Hepatocyte (in vitro differentiated cells): ENCODE data around the gene VSIG10L. TPM values are rescaled to one million over a fixed set of nuclear protein-coding genes. Genes with fewer than 3 reads are reported as not detected.
A peak's percentile ranks its signal among the peaks of the same experiment; 100 is the strongest.

Source experiments
- DNase-seq: peaks from one replicate; pipeline ENCODE4 v3.0.0-alpha.2; 2016; ENCODE audit warnings: low spot score
- H2AFZ ChIP-seq: fragments of 200-600 bp; sonication (generic); 2 replicates; pipeline ENCODE4 v1.6.0; 2016; ENCODE audit warnings: antibody characterized with exemption, mild to moderate bottlenecking
- H3K27ac ChIP-seq: fragments of 200-600 bp; sonication (generic); 2 replicates; pipeline ENCODE4 v1.5.1; 2016; ENCODE audit warnings: mild to moderate bottlenecking
- H3K27me3 ChIP-seq: fragments of 200-600 bp; sonication (generic); 2 replicates; pipeline ENCODE4 v1.6.1; 2016
- H3K36me3 ChIP-seq: fragments of 200-600 bp; sonication (generic); replicated peaks from 2 replicates; pipeline ENCODE4 v1.5.1; 2016; ENCODE audit warnings: low read depth; ENCODE audit not compliant: insufficient read depth
- H3K4me1 ChIP-seq: fragments of 200-600 bp; sonication (generic); 2 replicates; pipeline ENCODE4 v1.5.1; 2016; ENCODE audit warnings: mild to moderate bottlenecking, moderate library complexity; ENCODE audit not compliant: insufficient read depth
- H3K4me2 ChIP-seq: fragments of 200-600 bp; sonication (generic); 2 replicates; pipeline ENCODE4 v1.6.0; 2016
- H3K4me3 ChIP-seq: fragments of 200-600 bp; sonication (generic); 2 replicates; pipeline ENCODE4 v1.5.1; 2016; ENCODE audit warnings: mild to moderate bottlenecking
- H3K79me2 ChIP-seq: fragments of 200-600 bp; sonication (generic); 2 replicates; pipeline ENCODE4 v1.6.0; 2017; ENCODE audit warnings: mild to moderate bottlenecking
- H3K9me2 ChIP-seq: fragments of 200-600 bp; sonication (generic); replicated peaks from 2 replicates; pipeline ENCODE4 v1.6.0; 2017; ENCODE audit warnings: mild to moderate bottlenecking; ENCODE audit not compliant: insufficient read depth
- H3K9me3 ChIP-seq: fragments of 200-600 bp; sonication (generic); 2 replicates; pipeline ENCODE4 v1.5.1; 2016; ENCODE audit warnings: low read depth, mild to moderate bottlenecking
- H4K20me1 ChIP-seq: fragments of 200-600 bp; sonication (generic); 2 replicates; pipeline ENCODE4 v1.6.0; 2016; ENCODE audit warnings: mild to moderate bottlenecking; ENCODE audit not compliant: insufficient read depth, poor library complexity, severe bottlenecking
- EZH2 ChIP-seq: fragments of 200-600 bp; sonication (generic); IDR thresholded peaks from 2 replicates; pipeline ENCODE4 v1.6.1; 2016; ENCODE audit warnings: antibody characterized with exemption, mild to moderate bottlenecking, borderline replicate concordance
- EZH2phosphoT487 ChIP-seq: fragments of 200-600 bp; sonication (generic); IDR thresholded peaks from one replicate; pipeline ENCODE4 v1.6.1; 2018; ENCODE audit warnings: antibody characterized with exemption, mild to moderate bottlenecking, low read depth, moderate library complexity; ENCODE audit not compliant: unreplicated experiment, severe bottlenecking
- WGBS: methylation state at CpG from one replicate; pipeline ENCODE4 v1.1.6; 2016; ENCODE audit warnings: low lambda C conversion rate; ENCODE audit errors: missing lambda C conversion rate; 5-methylcytosine and 5-hydroxymethylcytosine counted together
- polyA plus RNA-seq: library from polyadenylated mRNA; unstranded; fragments of >200 nt; fragmentation: Nextera tagmentation; extraction: Ambion mirVana; gene quantifications from 2 replicates; pipeline ENCODE4 v1.2.1, GENCODE V29; 2016
- total RNA-seq: library from RNA; depleted of rRNA; stranded (reverse); fragments of >200 nt; gene quantifications from 2 replicates; pipeline ENCODE4 v1.2.3, GENCODE V29; 2014
- TF ChIP-seq, protein P1 (sequence below): fragments of 200-600 bp; sonication (generic); IDR thresholded peaks from 2 replicates; pipeline ENCODE4 v1.5.1; 2016; ENCODE audit warnings: antibody characterized with exemption, mild to moderate bottlenecking; ENCODE audit not compliant: poor library complexity

Gene VSIG10L
- total and polyA plus RNA-seq, 2 experiments from 2014 or later, result 3.4 to 7.8 TPM

DNA sequence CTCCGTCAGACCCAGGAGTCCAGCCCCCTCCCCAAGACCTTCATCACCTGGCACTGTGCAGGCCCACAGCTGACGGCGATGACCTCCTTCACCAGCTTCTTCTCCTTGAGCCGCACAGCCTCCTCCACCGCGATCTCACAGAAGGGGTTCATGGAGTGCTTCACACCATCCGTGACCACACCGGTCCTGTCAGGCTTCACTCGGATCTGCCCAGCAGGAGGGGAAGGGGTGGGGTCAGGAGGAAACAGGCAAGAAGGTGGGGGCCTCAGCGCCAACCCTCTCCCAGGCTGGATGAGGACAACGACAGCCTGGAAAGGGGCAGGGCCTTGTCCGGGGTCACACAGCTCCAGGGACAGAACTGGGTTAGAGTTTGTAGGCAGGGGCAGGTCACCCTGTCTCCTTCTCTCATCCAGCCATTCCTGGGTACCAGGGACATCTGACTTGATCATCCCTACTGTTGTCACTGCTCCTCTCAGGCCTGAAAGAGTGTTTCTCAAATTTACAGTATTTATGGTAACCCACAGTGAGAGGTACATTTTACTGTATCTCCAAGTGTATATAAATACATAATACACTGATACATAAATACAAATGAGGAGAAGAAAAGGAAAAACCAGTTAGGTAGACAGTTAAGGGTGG, 12.3 kb upstream of the VSIG10L start:
- WGBS, result 42% methylated on average over 11 of the region's 12 CpGs
- H4K20me1 ChIP-seq, result no peaks in the 10 kb centered on the region
- H3K4me1 ChIP-seq, result peaks cover 20% of the 10 kb centered on the region
- no peaks in the 10 kb centered on the region for H3K9me2 ChIP-seq
- peak; percentile 55 for DNase-seq
- H3K9me3 ChIP-seq, result no peaks in the 10 kb centered on the region
- TF ChIP-seq EZH2phosphoT487 (no peak), EZH2 (no peak)
- TF ChIP-seq, protein P1, sequence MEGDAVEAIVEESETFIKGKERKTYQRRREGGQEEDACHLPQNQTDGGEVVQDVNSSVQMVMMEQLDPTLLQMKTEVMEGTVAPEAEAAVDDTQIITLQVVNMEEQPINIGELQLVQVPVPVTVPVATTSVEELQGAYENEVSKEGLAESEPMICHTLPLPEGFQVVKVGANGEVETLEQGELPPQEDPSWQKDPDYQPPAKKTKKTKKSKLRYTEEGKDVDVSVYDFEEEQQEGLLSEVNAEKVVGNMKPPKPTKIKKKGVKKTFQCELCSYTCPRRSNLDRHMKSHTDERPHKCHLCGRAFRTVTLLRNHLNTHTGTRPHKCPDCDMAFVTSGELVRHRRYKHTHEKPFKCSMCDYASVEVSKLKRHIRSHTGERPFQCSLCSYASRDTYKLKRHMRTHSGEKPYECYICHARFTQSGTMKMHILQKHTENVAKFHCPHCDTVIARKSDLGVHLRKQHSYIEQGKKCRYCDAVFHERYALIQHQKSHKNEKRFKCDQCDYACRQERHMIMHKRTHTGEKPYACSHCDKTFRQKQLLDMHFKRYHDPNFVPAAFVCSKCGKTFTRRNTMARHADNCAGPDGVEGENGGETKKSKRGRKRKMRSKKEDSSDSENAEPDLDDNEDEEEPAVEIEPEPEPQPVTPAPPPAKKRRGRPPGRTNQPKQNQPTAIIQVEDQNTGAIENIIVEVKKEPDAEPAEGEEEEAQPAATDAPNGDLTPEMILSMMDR, result no peak
- H3K4me2 ChIP-seq, result peak overlapping the region; percentile 67
- no peaks in the 10 kb centered on the region for H3K36me3 ChIP-seq
- no peak overlapping the region for H3K4me3 ChIP-seq
- no peak overlapping the region for H2AFZ ChIP-seq
- H3K27me3 ChIP-seq, result no peaks in the 10 kb centered on the region
- peak overlapping the region; percentile 96 for H3K27ac ChIP-seq
- peaks cover 24% of the 10 kb centered on the region for H3K79me2 ChIP-seq

DNA sequence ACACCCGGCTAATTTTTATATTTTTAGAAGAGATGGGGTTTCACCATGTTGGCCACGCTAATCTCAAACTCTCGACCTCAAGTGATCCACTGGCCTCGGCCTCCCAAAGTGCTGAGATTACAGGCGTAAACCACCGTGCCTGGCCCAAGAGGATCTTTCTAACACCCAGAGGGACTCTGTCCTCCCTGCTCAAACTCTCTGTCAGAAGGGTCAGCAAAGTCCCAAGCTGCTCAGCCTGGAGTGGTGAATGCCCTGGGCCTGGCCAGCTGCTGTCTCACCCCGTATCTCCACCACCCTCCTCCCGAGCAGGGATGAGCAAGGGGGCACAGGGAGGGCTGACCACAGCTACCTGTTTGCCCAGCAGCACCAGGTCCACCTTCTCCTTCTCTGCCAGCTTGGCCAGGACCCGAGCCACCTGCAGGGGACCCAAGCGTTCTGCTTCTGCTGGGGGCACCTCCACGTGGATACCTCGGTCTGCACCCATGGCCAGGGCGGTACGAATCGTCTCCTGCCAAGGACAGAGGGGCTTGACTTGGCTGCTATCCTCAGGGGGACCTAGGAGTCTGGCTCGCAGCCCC, 10.9 kb upstream of the VSIG10L start:
- no peak overlapping the region for H2AFZ ChIP-seq
- no peaks in the 10 kb centered on the region for H3K36me3 ChIP-seq
- DNase-seq, result no peak
- H3K9me3 ChIP-seq, result no peaks in the 10 kb centered on the region
- WGBS, result 91% methylated on average over 15 of the region's 16 CpGs
- peaks cover 13% of the 10 kb centered on the region for H3K79me2 ChIP-seq
- H4K20me1 ChIP-seq, result no peaks in the 10 kb centered on the region
- H3K4me3 ChIP-seq, result no peak overlapping the region
- no peaks in the 10 kb centered on the region for H3K27me3 ChIP-seq
- no peak overlapping the region for H3K4me2 ChIP-seq
- H3K4me1 ChIP-seq, result peaks cover 16% of the 10 kb centered on the region
- no peaks in the 10 kb centered on the region for H3K9me2 ChIP-seq
- TF ChIP-seq EZH2 (no peak), EZH2phosphoT487 (no peak)
- TF ChIP-seq, protein P1, result no peak
- H3K27ac ChIP-seq, result no peak overlapping the region

DNA sequence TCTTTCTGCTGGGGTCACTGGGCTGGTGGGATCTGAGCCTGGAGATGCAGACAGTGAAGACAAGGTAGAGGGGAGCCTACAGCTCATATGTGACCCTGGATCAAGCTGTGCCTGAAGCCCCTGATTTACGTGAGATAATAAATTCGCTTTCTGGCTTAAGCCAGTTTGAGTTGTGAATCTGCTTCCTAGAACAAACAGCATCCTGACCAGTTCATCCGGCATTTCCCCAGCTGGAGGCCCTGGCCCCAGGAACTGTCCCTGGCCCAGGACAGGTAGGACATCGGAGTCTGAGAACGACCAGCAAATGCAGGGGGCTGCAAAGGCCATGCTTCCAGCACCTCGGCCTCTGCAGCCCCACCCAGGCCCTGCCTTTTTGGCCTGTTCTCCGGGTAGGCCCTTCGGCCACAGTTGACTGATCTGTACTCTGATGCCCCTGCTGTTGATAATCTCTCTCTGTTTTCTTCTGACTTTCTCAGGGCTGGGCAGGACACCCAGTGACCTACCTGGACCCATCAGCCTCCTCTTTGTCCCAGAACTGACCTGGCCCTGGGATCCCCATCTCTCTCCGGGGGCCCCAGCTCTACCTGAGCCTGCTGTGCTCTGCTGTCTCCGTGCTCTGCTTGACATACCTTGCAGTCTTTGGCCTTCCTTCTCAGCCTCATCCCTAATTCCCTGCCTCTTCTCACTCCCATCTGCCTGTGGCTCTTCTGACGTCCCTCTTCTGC, 9.5 kb upstream of the VSIG10L start:
- no peak overlapping the region for H3K4me3 ChIP-seq
- H2AFZ ChIP-seq, result no peak overlapping the region
- 97% methylated on average over 11 of the region's 11 CpGs for WGBS
- no peak for TF ChIP-seq EZH2phosphoT487
- no peak for TF ChIP-seq EZH2
- TF ChIP-seq, protein P1, result no peak
- DNase-seq, result no peak
- H4K20me1 ChIP-seq, result no peaks in the 10 kb centered on the region
- H3K9me2 ChIP-seq, result no peaks in the 10 kb centered on the region
- no peaks in the 10 kb centered on the region for H3K36me3 ChIP-seq
- H3K27ac ChIP-seq, result peak overlapping the region; percentile 80
- no peak overlapping the region for H3K4me2 ChIP-seq
- H3K9me3 ChIP-seq, result no peaks in the 10 kb centered on the region
- peaks cover 16% of the 10 kb centered on the region for H3K4me1 ChIP-seq
- H3K27me3 ChIP-seq, result no peaks in the 10 kb centered on the region
- peaks cover 9% of the 10 kb centered on the region for H3K79me2 ChIP-seq
